RPMI7951 (cell line): Measurements from ENCODE around the gene S100A10. TPM values are rescaled to one million over a fixed set of nuclear protein-coding genes. Genes with fewer than 3 reads are reported as not detected.

Experiments used
- DNase-seq: peaks from one replicate; pipeline ENCODE4 v3.0.0-alpha.2; 2012; ENCODE audit warnings: low read depth
- total RNA-seq: library from RNA; depleted of rRNA; stranded (reverse); fragments of >200 nt; shearing (Covaris generic); gene quantifications from 2 replicates; pipeline ENCODE4 v1.2.3, GENCODE V29; 2014; rRNA removed

Gene S100A10
- total RNA-seq, 1 experiment from 2014 or later, result 220 TPM

DNA sequence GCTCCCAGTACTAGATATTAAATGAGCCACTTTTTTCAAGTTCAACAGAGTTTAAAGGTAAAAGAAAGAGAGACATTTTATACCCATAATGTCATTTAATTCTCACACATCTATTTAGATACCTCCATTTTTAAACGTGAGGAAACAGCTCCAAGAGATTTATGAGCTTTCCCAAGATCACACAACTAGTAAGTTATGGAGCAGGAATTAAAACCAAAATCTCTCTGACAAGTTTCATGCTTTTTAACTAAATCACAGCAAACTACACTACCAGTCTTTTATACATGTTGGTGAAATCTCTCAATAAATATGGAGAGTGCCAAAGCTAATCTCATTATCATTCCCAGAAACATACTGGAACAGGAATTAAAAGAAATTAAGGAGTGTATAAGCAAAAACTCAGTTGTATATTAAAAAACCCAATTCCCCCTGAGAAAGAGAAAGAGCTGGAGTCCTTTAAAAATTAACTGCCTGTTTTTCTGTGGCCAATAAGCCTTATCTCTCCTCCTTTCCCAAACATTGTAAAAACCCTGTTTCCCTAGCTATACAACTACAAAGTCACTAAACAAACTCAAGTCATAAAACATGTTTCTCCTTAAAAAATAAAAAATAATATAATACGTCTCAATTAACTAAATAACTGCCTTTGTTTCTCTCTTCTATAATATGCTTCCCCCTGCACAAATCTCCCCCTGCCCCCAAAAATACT, 57.6 kb downstream of the S100A10 start:
- no peak for DNase-seq

DNA sequence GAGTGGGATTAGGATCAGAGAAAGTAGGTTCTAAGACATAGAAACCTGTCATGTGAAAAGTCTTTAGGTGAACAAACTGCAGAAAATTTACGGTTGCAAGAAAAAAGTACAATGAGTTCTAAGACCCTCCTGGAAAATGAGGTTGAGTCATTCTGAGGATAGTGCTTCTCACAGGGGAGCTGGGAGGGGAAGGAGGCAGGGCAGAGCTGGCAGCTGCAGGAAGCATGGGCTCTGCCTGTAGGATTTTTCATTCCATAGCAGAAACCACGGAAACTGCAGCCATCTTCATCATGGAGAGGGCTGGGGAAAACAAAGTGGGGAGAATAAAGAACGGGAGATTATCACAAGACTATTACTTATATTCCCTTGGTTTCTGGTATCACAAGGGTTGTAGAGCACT, 58.5 kb downstream of the S100A10 start:
- DNase-seq, result peak; percentile 37

DNA sequence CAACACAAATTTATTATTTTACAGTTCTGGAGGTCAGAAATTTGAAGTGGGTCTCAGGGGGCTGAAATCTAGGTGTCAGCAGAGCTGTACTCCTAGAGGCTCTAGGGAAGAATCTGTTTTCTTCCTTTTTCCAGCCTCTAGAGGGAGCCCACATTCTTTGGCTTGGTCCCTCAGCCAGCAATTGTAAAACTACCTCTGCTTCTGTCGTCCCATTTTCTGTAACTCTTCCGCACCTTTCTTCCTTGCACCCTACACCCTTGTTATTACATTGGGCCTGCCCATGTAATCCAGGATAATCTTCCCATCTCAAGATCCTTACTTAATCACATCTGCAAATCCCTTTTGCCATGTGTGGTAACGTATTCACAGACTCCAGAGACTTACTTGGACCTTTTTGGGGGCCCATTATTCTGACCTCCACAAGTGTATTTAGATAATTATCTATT, 59.6 kb downstream of the S100A10 start:
- peak; percentile 62 for DNase-seq

Other genes starting within 250 kb of the S100A10 start
- 101 and 156 TPM in 2 replicates for gene MRPL9, start 230.4 kb downstream of the S100A10 start, total RNA-seq
- 4.6 and 5.5 TPM in 2 replicates for gene TDRKH, start 203.4 kb downstream of the S100A10 start, total RNA-seq
- gene LINGO4, start 188.4 kb downstream of the S100A10 start, total RNA-seq, result not detected in 2 replicates
- gene RORC, start 162.1 kb downstream of the S100A10 start, total RNA-seq, result not detected in 2 replicates
- not detected in 2 replicates for gene C2CD4D, start 154.0 kb downstream of the S100A10 start, total RNA-seq
- gene THEM5, start 140.1 kb downstream of the S100A10 start, total RNA-seq, result not detected in 2 replicates
- gene THEM4, start 84.3 kb downstream of the S100A10 start, total RNA-seq, result 14.8 and 19.7 TPM in 2 replicates
- gene S100A11, start 43.1 kb upstream of the S100A10 start, total RNA-seq, result 1,017 and 1,277 TPM in 2 replicates
- not detected in 2 replicates for gene TCHHL1, start 95.2 kb upstream of the S100A10 start, total RNA-seq
- under 0.01 TPM in 2 replicates for gene TCHH, start 121.6 kb upstream of the S100A10 start, total RNA-seq
- not detected in 2 replicates for gene RPTN, start 165.4 kb upstream of the S100A10 start, total RNA-seq
- gene HRNR, start 230.3 kb upstream of the S100A10 start, total RNA-seq, result under 0.01 TPM in 1 of 2 replicates, not detected in the other